ENCODE measurements around the gene JAK3. TPM values are rescaled to one million over a fixed set of nuclear protein-coding genes. Genes with fewer than 3 reads are reported as not detected.

JAK3 gene
- total and polyA plus RNA-seq, 2 of the 4 experiments (the other 2 are of a cell fraction): 0.36 to 1.5 TPM

DNA sequence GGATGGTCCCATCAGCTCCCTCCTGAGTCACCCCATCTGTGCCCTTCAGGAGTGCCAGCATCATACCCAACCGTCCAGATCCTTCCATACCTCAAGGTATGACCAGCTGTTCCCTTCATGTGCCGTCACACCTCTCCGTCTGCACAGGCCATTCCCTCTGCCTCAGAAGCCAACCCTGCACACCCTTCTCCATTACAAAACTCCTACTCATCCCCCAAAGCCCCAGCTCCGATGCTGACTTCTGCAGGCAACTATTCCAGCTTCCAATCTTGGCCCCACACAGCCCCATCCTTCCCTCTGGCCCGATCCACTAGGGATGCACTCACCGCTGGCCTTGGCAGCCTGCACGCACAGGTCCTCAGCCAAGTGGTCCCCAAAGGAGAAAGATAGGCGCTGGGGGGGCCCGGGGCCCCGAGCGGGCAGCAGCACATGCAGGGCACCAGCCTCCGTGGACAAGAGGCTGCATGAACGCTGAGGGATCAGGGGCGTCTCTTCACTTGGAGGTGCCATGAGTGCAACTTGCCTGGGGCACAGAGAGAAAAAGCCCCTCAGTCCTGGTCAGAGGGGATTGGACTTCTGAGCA, 3.8 kb downstream of the JAK3 start:
- CTCF ChIA-PET: no interaction called here
- Histone ChIP-seq H2BK15ac (ENCODE audit: low read depth, low read length) (no peak overlapping the region), H3K9me1 (ENCODE audit: insufficient read depth, low read length) (no peaks in the 10 kb centered on the region), H2BK120ac (ENCODE audit: low read depth, low read length) (no peak overlapping the region), H2AK5ac (ENCODE audit: low read depth, low read length) (no peak overlapping the region), H3K4me3 (ENCODE audit: insufficient read depth, low read depth, low read length) (no peak overlapping the region), H3K36me3 (ENCODE audit: control insufficient read depth, insufficient read depth, low read length) (no peaks in the 10 kb centered on the region), H3K27me3 (ENCODE audit: control insufficient read depth, insufficient read depth, low read length) (peaks cover 7% of the 10 kb centered on the region; the same call in 1 of the 2 replicates), H3K4me1 (ENCODE audit: control insufficient read depth, insufficient read depth, low read length) (peaks cover 6% of the 10 kb centered on the region), H3K9me3 (ENCODE audit: control insufficient read depth, insufficient read depth, low read length) (no peaks in the 10 kb centered on the region), H2BK5ac (ENCODE audit: low read depth, low read length, poor library complexity, severe bottlenecking) (no peak overlapping the region), H3K9ac (ENCODE audit: low read depth, low read length) (no peak overlapping the region), H4K20me1 (ENCODE audit: insufficient read depth, low read length) (no peaks in the 10 kb centered on the region), H3K18ac (ENCODE audit: low read depth, low read length) (no peak overlapping the region), H4K91ac (ENCODE audit: insufficient read depth, low read depth, low read length) (no peak overlapping the region), H2AFZ (replicated peaks; ENCODE audit: low read length, poor library complexity) (no peak overlapping the region), H2BK20ac (ENCODE audit: low read depth, low read length) (no peak overlapping the region), H3K79me1 (ENCODE audit: low read depth in 1 of 2, low read length in 2 of 2) (no peaks in the 10 kb centered on the region), H4K8ac (ENCODE audit: low read depth in 2 of 2, low read length in 2 of 2) (no peak overlapping the region), H3K14ac (replicated peaks; ENCODE audit: low read depth, low read length) (no peak overlapping the region), H3K56ac (ENCODE audit: extremely low read depth, insufficient read depth, low read length) (no peak overlapping the region), H3K4me2 (ENCODE audit: low read depth, low read length) (no peak overlapping the region), H3K23ac (ENCODE audit: low read depth, low read length) (no peak overlapping the region), H3K27ac (ENCODE audit: insufficient read depth, low read length) (no peak overlapping the region), H4K5ac (ENCODE audit: low read depth, low read length) (no peak overlapping the region), H3K4ac (ENCODE audit: low read depth, low read length) (no peak overlapping the region), H2AK9ac (replicated peaks; ENCODE audit: low read depth, low read length, poor library complexity) (no peak overlapping the region)
- DNase-seq (no peak), ATAC-seq (ENCODE audit: low read depth) (no peak)
- no peak for TF ChIP-seq FOS (IDR thresholded peaks at IDR 0.05; ENCODE audit: low read depth, low read length)
- TF ChIP-seq, protein P1, sequence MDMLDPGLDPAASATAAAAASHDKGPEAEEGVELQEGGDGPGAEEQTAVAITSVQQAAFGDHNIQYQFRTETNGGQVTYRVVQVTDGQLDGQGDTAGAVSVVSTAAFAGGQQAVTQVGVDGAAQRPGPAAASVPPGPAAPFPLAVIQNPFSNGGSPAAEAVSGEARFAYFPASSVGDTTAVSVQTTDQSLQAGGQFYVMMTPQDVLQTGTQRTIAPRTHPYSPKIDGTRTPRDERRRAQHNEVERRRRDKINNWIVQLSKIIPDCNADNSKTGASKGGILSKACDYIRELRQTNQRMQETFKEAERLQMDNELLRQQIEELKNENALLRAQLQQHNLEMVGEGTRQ (IDR thresholded peaks at IDR 0.05; ENCODE audit: low read depth, low read length): no peak
- TF ChIP-seq ELK1 (IDR thresholded peaks at IDR 0.05; ENCODE audit: borderline replicate concordance, low read depth, low read length): no peak
- no peak for TF ChIP-seq CHD1 (IDR thresholded peaks at IDR 0.05; ENCODE audit: low read depth, low read length)
- no peak for TF ChIP-seq RFX5 (IDR thresholded peaks at IDR 0.05; ENCODE audit: low read depth, low read length)
- no peak for TF ChIP-seq MAFK (IDR thresholded peaks at IDR 0.05; ENCODE audit: low read depth, low read length)
- TF ChIP-seq SMC3 (IDR thresholded peaks at IDR 0.05; ENCODE audit: low read depth, low read length): no peak
- no peak for TF ChIP-seq POLR2A (IDR thresholded peaks at IDR 0.05; ENCODE audit: low read depth, low read length)
- no peak for TF ChIP-seq RCOR1 (IDR thresholded peaks at IDR 0.05; ENCODE audit: insufficient replicate concordance, low read length)
- no peak for TF ChIP-seq BHLHE40 (IDR thresholded peaks at IDR 0.05; ENCODE audit: low read depth, low read length)
- WGBS, 2 experiments (ENCODE audit: extremely low coverage in 2 of 2, insufficient read length in 1 of 2): 79% methylated on average over 8 of the region's 14 CpGs; no CpG with 5 or more reads in 1 of the 2 experiments
- BruUV-seq (replicated peaks): no TSS peak
- POLR2A ChIA-PET (ENCODE audit: unreplicated experiment): no interaction called here
- intact Hi-C loops (cut with micrococcal nuclease) (no loop called here), dilution Hi-C loops (cut with HindIII; ENCODE audit: low sequenced_read_pairs, unreplicated experiment) (no loop called here), in situ Hi-C loops (cut with MboI; ENCODE audit: low sequenced_read_pairs) (no loop called here)
